H54 (cell line): ENCODE data around the gene RMC1.

Experiments
- DNase-seq: peaks from one replicate; pipeline ENCODE4 v3.0.0; 2011; ENCODE audit warnings: low spot score, mixed read lengths; ENCODE audit not compliant: insufficient read length
- FAIRE-seq: peaks from 3 replicates; lab custom pipeline; 2011; peaks lifted over from hg19 to GRCh38; lab: Jason Lieb, UNC
- POLR2A ChIP-seq: IDR thresholded peaks from 2 replicates; pipeline ENCODE4 v1.6.1; 2011; ENCODE audit warnings: low read depth, mild to moderate bottlenecking, low read length

RMC1 gene

DNA sequence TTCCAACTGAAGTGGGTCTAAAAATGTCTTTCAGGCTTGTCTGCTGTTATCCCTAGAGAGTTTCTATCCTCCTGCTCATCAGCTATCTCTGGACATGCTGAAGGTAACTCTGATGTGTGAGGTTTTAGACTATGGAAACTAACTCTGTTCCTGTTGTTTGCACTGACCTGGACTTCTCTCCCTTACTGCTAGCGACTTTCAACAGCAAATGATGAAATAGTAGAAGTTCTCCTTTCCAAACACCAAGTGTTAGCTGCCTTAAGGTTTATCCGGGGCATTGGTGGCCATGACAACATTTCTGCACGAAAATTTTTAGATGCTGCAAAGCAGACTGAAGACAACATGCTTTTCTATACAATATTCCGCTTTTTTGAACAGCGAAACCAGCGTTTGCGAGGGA lies 26.9 kb downstream of the RMC1 start:
- FAIRE-seq, result no peak
- TF ChIP-seq POLR2A, result no peak
- no peak for DNase-seq

- FAIRE-seq (no peak), DNase-seq (no peak)
- no peak for TF ChIP-seq POLR2A
Measured at GRCh38 chr18:23531912-23532311, 28.6 kb downstream of the RMC1 start.

DNA sequence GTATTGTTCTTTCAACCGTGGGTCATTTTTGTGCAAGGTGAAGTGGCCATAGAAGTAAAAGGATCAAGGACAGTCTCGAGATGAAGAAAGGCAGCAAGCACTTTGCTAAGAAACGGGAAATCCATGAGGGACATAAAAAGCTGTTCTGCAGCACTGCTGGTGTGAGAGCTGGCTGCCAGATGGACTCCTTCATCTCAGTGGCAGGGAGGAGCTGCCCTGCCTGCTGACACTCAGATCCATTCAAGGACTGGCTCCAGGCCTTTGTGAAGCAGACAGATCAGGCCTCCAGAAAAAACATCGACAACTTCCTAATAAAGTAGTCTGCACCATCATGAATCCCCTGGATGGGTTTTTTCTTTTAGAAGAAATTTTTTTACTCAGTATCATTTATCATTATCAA lies 29.5 kb downstream of the RMC1 start:
- FAIRE-seq (no peak), DNase-seq (no peak)
- TF ChIP-seq POLR2A, result no peak

DNA sequence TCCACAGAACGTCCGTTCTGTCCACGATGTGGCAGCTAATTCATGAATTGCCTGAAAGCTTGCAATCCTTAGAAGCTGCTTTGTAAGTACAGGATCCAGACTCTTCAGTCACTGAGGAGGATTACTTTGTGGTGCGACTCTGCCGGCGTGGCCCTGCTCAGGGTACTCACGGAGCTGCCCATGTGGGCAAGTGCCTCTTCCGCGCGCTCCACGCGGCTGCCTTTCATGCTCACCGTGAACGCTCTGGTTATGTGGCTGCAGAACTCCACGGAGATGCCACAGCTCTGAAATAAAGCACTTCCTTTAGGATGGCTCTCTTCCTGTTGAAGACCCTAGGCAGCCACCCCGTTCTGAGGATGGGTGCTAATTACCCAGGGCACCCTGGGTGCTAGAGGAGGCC lies 31.0 kb downstream of the RMC1 start:
- FAIRE-seq, result no peak

DNA sequence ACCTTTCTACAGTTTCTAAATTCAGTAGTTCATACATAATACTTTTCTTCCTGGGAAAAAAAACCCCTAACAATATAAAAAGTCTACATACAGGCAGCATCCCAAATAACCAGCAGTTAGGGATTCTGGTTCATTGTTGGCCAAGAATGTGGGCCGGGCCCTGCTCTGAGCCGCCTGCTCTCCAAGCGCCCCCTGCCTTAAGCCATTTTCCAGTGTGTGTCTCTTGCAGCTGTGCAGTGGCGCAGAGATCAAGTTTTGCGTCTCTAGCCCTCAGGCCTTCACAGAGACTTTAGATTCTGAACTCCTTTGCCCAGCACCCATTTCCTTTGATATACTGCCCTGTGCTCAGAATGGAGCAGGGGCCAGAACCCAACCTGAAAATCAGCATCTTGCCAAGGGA lies 32.9 kb downstream of the RMC1 start:
- FAIRE-seq, result no peak
- no peak for DNase-seq
- TF ChIP-seq POLR2A, result no peak

More for the DNA sequence above, 31.0 kb downstream of the RMC1 start:
- no peak for TF ChIP-seq POLR2A
- DNase-seq, result no peak

DNA sequence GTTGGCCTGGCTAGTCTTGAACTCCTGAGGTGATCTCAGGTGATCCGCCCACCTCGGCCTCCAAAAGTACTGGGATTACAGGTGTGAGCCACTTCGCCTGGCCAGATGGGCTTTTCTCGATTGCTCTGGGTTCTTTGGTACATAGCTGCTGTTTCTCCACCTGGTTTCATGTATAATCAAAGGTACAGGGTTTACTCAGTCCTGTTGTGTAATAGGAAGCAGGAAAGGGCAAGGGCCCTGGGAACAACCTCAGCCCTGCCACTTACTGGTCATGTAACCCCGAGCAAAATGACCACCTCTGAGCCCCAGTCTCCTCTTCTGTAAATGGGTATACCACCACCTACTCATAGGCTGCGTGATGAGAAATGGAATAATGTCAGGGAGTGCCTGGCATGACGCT lies 34.0 kb downstream of the RMC1 start:
- no peak for TF ChIP-seq POLR2A
- FAIRE-seq, result no peak

DNA sequence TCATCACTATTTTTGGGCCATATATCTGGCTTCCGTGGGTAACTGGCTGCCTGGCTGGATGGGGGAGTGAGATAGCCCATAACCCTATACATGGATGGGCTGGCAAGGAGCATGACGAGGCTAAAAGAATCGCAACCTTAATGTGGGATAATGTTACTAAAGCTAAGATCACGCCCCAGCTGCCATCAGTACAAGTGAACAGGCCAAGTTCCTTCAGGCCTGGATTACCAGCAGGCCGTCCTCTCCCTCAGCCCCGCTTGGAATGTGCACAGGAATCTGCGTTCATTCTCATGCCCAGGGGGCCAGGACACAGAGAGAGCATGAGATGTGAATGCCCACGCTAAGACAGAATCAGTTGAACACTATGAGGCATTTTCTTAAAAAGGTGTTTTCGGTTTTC lies 34.7 kb downstream of the RMC1 start:
- no peak for TF ChIP-seq POLR2A
- no peak for DNase-seq
- no peak for FAIRE-seq

More for the DNA sequence above, 34.0 kb downstream of the RMC1 start:
- DNase-seq, result no peak

- DNase-seq (no peak), FAIRE-seq (no peak)
- no peak for TF ChIP-seq POLR2A
Measured at GRCh38 chr18:23538870-23539269, 35.6 kb downstream of the RMC1 start.

GRCh38 chr18:23539296-23539695 lies 36.0 kb downstream of the RMC1 start:
- FAIRE-seq (no peak), DNase-seq (no peak)
- TF ChIP-seq POLR2A, result no peak

DNA sequence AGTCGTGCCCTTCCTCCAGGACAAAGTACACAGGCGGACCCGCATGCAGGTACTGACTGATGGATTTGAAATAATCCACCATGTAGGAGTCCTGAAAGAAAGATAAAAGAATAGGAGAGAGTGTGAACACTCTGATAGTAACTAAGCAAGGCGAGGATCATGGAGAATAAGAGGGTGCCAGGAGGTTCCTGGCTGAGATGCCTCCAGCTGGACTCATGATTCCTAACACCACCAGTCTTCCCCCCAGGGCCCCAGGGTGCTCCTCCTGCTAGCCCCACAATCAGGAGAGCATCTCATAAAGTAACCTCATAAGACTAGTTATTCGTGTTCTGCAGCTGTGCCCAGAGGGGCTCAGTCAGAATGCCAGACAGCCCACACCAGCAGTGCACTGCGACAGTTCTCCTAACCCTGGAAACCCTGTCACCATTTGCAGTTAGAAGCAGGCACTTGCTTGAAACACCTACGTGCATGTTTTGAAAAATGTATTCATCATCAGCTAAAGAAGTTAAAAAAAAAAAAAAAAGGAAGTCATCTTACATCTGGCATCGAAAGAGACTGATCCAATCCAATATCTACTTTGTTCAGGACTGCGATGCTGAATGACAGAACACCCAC lies 36.7 kb downstream of the RMC1 start:
- TF ChIP-seq POLR2A, result no peak
- DNase-seq, result no peak
- no peak for FAIRE-seq

DNA sequence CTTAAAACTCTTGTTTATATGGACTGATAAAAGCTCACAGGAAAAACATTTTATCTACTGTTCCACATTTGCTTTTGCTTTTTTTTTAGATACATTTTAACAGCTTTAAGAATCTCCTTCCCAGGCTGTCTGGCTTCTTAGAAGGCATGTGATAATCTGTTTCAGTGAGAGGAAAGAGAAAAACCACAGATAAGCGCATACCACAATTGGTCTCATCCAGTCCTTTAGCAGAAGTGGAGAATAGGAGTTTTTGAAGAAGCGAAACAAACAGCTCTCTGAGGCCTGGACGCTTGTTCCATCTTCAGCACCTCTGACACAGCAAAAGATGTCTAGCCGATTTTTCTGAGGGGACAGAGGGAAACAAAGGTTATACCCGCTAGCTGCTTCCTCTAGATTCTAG lies 37.6 kb downstream of the RMC1 start:
- DNase-seq, result no peak
- FAIRE-seq, result no peak
- no peak for TF ChIP-seq POLR2A

DNA sequence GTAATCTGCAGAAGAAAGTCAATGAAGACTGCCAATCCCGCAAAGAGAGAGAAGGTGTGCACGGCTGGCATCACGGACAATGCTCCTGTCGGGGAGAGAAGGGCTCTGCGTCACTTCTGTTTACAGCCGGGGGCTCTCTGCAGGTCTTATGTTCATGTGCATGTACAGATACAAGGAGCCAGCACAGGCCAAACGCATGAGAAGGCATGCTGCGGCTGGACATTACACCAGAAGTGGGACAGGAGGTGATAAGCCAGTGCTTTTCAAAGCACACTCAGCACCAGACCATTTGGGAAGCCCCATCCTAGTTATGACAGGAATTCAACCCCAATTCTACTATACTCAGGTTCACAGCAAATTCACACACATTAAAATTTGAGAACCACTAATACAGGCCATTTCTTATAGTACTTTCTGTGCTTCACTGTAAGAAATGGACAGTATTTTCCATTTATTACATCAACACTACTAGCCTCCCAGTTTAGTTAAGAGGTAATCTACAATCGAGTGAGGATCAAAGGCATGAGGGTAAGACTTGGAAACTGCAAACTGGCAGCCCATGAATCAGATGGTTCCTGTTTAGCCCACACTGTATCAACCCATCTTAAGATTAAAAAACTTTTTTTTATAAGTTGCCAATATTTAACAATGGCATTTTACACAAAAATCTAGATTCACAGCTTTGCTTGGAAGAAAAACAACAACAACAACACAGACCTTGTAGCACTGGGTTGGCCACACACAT lies 38.2 kb downstream of the RMC1 start:
- TF ChIP-seq POLR2A, result no peak
- FAIRE-seq (no peak), DNase-seq (no peak)

- DNase-seq, result no peak
Measured at GRCh38 chr18:23542461-23542860, 39.1 kb downstream of the RMC1 start.

DNA sequence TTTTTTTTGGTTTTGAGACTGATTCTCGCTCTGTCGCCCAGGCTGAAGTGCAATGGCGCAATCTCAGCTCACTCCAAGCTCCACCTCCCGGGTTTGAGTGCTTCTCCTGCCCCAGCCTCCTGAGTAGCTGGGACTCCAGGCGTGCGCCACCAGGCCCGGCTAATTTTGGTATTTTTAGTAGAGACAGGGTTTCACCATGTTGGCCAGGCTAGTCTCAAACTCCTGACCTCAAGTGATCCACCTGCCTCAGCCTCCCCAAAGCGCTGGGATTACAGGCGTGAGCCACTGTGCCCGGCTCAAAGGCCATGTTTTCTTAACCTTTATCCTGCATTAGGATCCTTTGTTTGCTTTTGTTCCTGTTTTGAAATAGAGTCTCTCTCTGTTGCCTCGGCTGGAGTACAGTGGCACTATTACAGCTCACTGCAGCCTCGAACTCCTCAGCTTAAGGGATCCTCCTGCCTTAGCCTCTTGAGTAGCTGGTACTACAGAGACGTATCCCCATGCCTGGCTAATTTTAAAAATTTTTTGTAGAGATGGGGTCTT lies 42.0 kb downstream of the RMC1 start:
- DNase-seq (no peak), FAIRE-seq (no peak)
- TF ChIP-seq POLR2A, result no peak

More at GRCh38 chr18:23542461-23542860, 39.1 kb downstream of the RMC1 start:
- no peak for FAIRE-seq
- TF ChIP-seq POLR2A, result no peak

DNA sequence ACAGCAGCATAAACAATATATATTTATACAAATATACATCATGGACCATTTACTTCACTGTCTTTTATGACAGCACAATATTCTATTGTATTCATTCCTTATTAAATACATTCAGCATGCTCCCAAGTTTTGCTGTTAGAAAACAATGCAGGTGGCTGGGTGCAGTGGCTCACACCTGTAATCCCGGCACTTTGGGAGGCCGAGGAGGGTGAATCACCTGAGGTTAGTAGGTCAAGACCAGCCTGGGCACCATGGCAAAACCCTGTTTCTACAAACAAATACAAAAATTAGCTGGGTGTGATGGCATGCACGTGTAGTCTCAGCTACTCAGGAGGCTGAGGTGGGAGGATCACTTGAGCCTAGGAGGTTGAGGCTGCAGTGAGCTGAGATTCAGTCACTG lies 44.0 kb downstream of the RMC1 start:
- no peak for DNase-seq
- no peak for TF ChIP-seq POLR2A
- no peak for FAIRE-seq
